GM21447 (cell line): ENCODE results near the gene NEURL1B.

Source experiments
- ATAC-seq: cut with Tn5 transposase; IDR thresholded peaks from one replicate; pipeline ENCODE4 v1.9.1; 2021; ENCODE audit not compliant: unreplicated experiment

Gene NEURL1B

GRCh38 chr5:172713113-172713808 lies 72.2 kb downstream of the NEURL1B start:
- ATAC-seq: no peak

GRCh38 chr5:172713809-172714490 lies 72.9 kb downstream of the NEURL1B start:
- ATAC-seq: no peak

- ATAC-seq: peak; percentile 68
Observed at GRCh38 chr5:172714491-172715420, 73.7 kb downstream of the NEURL1B start.

- no peak for ATAC-seq
Observed at GRCh38 chr5:172715421-172715780, 74.3 kb downstream of the NEURL1B start.

- ATAC-seq: no peak
Observed at GRCh38 chr5:172715931-172716682, 75.0 kb downstream of the NEURL1B start.

- ATAC-seq: no peak
Observed at GRCh38 chr5:172716796-172717313, 75.8 kb downstream of the NEURL1B start.

GRCh38 chr5:172717481-172718195 lies 76.6 kb downstream of the NEURL1B start:
- no peak for ATAC-seq

- ATAC-seq: no peak
Observed at GRCh38 chr5:172718527-172719114, 77.6 kb downstream of the NEURL1B start.

- ATAC-seq: no peak
Observed at GRCh38 chr5:172719211-172719610, 78.1 kb downstream of the NEURL1B start.

- no peak for ATAC-seq
Observed at GRCh38 chr5:172720655-172721054, 79.6 kb downstream of the NEURL1B start.

- ATAC-seq: no peak
Observed at GRCh38 chr5:172721455-172722326, 80.6 kb downstream of the NEURL1B start.

GRCh38 chr5:172722327-172722815 lies 81.3 kb downstream of the NEURL1B start:
- ATAC-seq: no peak

- no peak for ATAC-seq
Observed at GRCh38 chr5:172723508-172723907, 82.4 kb downstream of the NEURL1B start.

- no peak for ATAC-seq
Observed at GRCh38 chr5:172724242-172725183, 83.5 kb downstream of the NEURL1B start.

GRCh38 chr5:172725273-172725672 lies 84.2 kb downstream of the NEURL1B start:
- ATAC-seq: no peak

- ATAC-seq: no peak
Observed at GRCh38 chr5:172725785-172726184, 84.7 kb downstream of the NEURL1B start.

GRCh38 chr5:172726966-172727365 lies 85.9 kb downstream of the NEURL1B start:
- ATAC-seq: no peak
